AG10803 (cell line): Measurements from ENCODE around the gene PER1.

Source experiments
- DNase-seq: peaks from one replicate; pipeline ENCODE4 v3.0.0; 2010; ENCODE audit warnings: low read depth
- H3K4me3 ChIP-seq: 2 replicates; pipeline ENCODE4 v1.5.1; 2011; ENCODE audit warnings: mild to moderate bottlenecking, low read length, control low read depth
- CTCF ChIP-seq: conservative IDR thresholded peaks from 2 replicates; pipeline ENCODE4 v1.5.1; 2011; ENCODE audit warnings: mild to moderate bottlenecking, low read length, control low read depth, inconsistent platforms

Gene PER1

GRCh38 chr17:8117980-8118768, 34.0 kb downstream of the PER1 start, which contains the start of gene ALOXE3:
Gene ALOXE3, minus strand, starts transcription at chr17:8118514. Its CDS starts 524 bp downstream, at chr17:8117990.
- 0 out of 2 replicates have a peak, but pooled peaks have one; percentile 2 for TF ChIP-seq CTCF
- peak; percentile 52 for DNase-seq
- peak within 1 kb of the TSS; percentile 68 for H3K4me3 ChIP-seq

DNA sequence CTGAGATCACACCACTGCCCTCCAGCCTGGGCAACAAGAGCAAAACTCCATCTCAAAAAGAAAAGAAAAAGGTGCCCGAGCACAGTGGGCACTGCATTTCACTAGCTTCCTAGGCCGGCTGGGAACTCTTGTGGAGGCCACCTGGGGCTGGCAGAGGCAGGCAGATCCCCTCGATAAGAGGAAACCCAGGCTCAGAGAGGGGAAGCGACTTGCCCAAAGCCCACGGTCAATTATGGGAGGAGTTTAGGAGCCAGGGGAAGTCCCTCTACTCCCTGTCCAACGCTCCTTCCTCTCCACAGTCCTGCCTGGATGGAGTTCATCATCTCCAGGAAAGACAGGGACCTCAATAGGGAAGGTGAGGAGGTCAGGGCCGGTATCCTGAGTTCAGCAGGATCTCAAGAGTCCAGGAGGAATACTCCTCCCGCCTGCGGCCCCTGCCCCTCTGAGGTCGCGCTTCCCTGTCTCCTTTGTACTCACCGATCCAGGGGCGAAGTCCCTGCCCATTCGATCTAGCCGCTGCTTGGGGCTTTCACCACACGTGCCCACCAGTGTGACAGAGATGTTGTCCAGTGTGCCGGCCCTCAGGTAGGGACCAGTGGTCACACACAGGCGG, 34.7 kb downstream of the PER1 start:
- no peak for TF ChIP-seq CTCF
- peak overlapping the region; percentile 68 for H3K4me3 ChIP-seq
- DNase-seq, result no peak

GRCh38 chr17:8116776-8117175, 35.4 kb downstream of the PER1 start:
- no peak overlapping the region for H3K4me3 ChIP-seq
- no peak for DNase-seq
- TF ChIP-seq CTCF, result no peak

- no peak for DNase-seq
- H3K4me3 ChIP-seq, result no peak overlapping the region
- no peak for TF ChIP-seq CTCF
Observed at GRCh38 chr17:8110907-8111306, 41.3 kb downstream of the PER1 start.

DNA sequence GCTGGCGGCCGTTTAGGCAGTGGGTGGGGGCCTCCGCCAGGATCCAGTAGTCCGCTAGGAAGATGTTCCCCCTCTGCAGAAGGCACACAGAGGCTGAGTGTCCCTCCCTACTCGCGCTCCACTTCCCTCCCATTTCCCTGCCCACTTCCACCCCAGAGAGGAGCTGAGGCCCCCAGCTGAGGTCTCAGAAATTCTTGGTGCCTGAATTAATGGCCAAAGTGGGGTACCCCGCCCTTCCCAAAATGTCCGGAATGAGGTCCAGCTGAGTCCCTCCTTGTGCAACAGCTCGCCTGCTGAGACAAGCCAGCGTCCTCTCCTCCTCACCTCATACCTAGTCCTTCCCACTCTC, 41.8 kb downstream of the PER1 start:
- no peak overlapping the region for H3K4me3 ChIP-seq
- no peak for DNase-seq
- no peak for TF ChIP-seq CTCF

- peak; percentile 56 for TF ChIP-seq CTCF
- no peak overlapping the region for H3K4me3 ChIP-seq
- no peak for DNase-seq
Observed at GRCh38 chr17:8109661-8110455, 42.3 kb downstream of the PER1 start.
